Tibial artery (tissue), 4 donors: Measurements from ENCODE around the gene TMEM245.

Source experiments
- DNase-seq, 2 donors: peaks; one replicate each; pipeline ENCODE4 v3.0.0-alpha.2; 2019
- H3K27ac ChIP-seq, 2 donors: fragments of 200-600 bp; sonication (generic) in 1 of 2; 1 replicate in 1 of 2; 2 replicates in 1 of 2; pipeline ENCODE4 v1.5.1; 2018 to 2019; ENCODE audit warnings: mild to moderate bottlenecking in 1 of 2
- H3K27me3 ChIP-seq, 2 donors: fragments of 200-600 bp; sonication (generic) in 1 of 2; one replicate each; pipeline versions ENCODE4 v1.5.1 to v1.6.0; 2016 to 2019
- H3K36me3 ChIP-seq, 3 donors: fragments of 200-600 bp; sonication (generic) in 2 of 3; one replicate each; pipeline ENCODE4 v1.5.1; 2016 to 2019; ENCODE audit warnings: mild to moderate bottlenecking in 2 of 3
- H3K4me1 ChIP-seq, 4 donors: fragments of 200-600 bp; sonication (generic) in 2 of 4; 1 replicate in 3 of 4; 2 replicates in 1 of 4; pipeline ENCODE4 v1.5.1; 2016 to 2019
- H3K4me3 ChIP-seq, 2 donors: fragments of 200-600 bp; sonication (generic) in 1 of 2; 1 replicate in 1 of 2; 2 replicates in 1 of 2; pipeline ENCODE4 v1.5.1; 2018 to 2019; ENCODE audit warnings: mild to moderate bottlenecking in 2 of 2
- H3K9me3 ChIP-seq, 3 donors: fragments of 200-600 bp; sonication (generic) in 1 of 3; one replicate each; pipeline ENCODE4 v1.5.1; 2016 to 2019
- intact Hi-C: fragments of 100-400 bp; cut with DNase I; formaldehyde crosslinking; loops from one replicate; pipeline ENCODE4 v1.15.0; 2023; ENCODE audit warnings: low total_unique reads
- TF ChIP-seq, protein P1 (sequence below), 2 experiments: fragments of 200-600 bp in 1 of 2; fragments of 450-650 bp in 1 of 2; IDR thresholded peaks; one replicate each; pipeline ENCODE4 v1.5.1; 2017 to 2019; ENCODE audit warnings: antibody characterized with exemption in 2 of 2, mild to moderate bottlenecking in 1 of 2, moderate library complexity in 1 of 2

Gene TMEM245

GRCh38 chr9:109107402-109108240 is 12.1 kb downstream of the TMEM245 start:
- intact Hi-C loops, result loop anchor here (10.0 kb wide), 1 partner anchor 1823 kb away; the partner anchor contains the start of gene RAD23B

GRCh38 chr9:109101810-109102209 is 17.9 kb downstream of the TMEM245 start:
- DNase-seq, result no peak
- Histone ChIP-seq H3K9me3 (no peaks in the 10 kb centered on the region), H3K4me1 (peaks cover 0 to 60% (median 31%) of the 10 kb centered on the region in 4 donors), H3K4me3 (no peak overlapping the region), H3K27ac (no peak overlapping the region), H3K36me3 (peaks cover 0 to 6% (median 0%) of the 10 kb centered on the region in 3 donors), H3K27me3 (no peaks in the 10 kb centered on the region)
- TF ChIP-seq, protein P1, sequence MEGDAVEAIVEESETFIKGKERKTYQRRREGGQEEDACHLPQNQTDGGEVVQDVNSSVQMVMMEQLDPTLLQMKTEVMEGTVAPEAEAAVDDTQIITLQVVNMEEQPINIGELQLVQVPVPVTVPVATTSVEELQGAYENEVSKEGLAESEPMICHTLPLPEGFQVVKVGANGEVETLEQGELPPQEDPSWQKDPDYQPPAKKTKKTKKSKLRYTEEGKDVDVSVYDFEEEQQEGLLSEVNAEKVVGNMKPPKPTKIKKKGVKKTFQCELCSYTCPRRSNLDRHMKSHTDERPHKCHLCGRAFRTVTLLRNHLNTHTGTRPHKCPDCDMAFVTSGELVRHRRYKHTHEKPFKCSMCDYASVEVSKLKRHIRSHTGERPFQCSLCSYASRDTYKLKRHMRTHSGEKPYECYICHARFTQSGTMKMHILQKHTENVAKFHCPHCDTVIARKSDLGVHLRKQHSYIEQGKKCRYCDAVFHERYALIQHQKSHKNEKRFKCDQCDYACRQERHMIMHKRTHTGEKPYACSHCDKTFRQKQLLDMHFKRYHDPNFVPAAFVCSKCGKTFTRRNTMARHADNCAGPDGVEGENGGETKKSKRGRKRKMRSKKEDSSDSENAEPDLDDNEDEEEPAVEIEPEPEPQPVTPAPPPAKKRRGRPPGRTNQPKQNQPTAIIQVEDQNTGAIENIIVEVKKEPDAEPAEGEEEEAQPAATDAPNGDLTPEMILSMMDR (IDR thresholded peaks at IDR 0.05), result no peak
- intact Hi-C loops, result loop anchor here (10.0 kb wide), 1 partner anchor 1817 kb away; the partner anchor contains the start of gene RAD23B

More at GRCh38 chr9:109107402-109108240, 12.1 kb downstream of the TMEM245 start:
- Histone ChIP-seq H3K4me3 (no peak overlapping the region), H3K9me3 (no peaks in the 10 kb centered on the region), H3K27ac (peak overlapping the region; percentile 24 to 56), H3K36me3 (peaks cover 0 to 6% (median 0%) of the 10 kb centered on the region in 3 donors), H3K27me3 (no peaks in the 10 kb centered on the region), H3K4me1 (peaks cover 0 to 68% (median 22%) of the 10 kb centered on the region in 4 donors)
- TF ChIP-seq, protein P1 (IDR thresholded peaks at IDR 0.05), result no peak
- DNase-seq, result no peak

- H3K27ac ChIP-seq, result no peak overlapping the region
- TF ChIP-seq, protein P1 (IDR thresholded peaks at IDR 0.05), result no peak
- H3K36me3 ChIP-seq, result peaks cover 0 to 6% (median 0%) of the 10 kb centered on the region in 3 donors
- H3K4me1 ChIP-seq, result peaks cover 0 to 60% (median 31%) of the 10 kb centered on the region in 4 donors
- H3K27me3 ChIP-seq, result no peaks in the 10 kb centered on the region
- DNase-seq, result no peak
- H3K4me3 ChIP-seq, result no peak overlapping the region
- intact Hi-C loops, result loop anchor here (10.0 kb wide), 1 partner anchor 1816 kb away; the partner anchor contains the start of gene RAD23B
- no peaks in the 10 kb centered on the region for H3K9me3 ChIP-seq
Observed at GRCh38 chr9:109101202-109101595, 18.5 kb downstream of the TMEM245 start.

DNA sequence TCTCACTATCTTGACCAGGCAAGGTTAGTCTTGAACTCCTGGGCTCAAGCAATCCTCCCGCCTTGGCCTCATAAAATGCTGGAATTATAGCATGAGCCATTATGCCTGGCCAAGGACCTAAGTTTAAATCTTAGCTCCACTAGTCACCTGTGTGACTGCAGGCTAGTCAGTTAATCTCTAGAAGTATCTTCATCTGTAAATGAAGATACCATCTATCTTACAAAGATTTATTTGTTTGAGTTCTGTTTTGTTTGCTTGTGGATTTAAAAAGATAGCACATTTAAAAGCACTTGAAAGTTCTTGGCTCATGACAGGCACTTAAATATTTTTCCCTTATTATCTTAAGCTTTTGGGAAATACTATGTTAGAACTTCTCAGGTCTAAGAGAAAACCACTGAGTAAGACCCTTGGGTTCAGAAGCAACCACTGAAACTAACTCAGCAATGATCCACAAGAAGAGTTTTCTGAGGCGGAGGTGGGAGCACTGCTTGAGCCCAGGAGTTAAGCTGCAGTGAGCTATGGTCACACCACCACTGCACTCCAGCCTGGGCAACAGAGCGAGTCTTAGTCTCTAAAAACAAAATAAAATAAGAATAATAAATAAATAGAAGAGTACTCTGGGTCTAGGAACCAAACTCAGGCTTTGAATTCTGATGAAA is 19.1 kb downstream of the TMEM245 start:
- H3K9me3 ChIP-seq, result no peaks in the 10 kb centered on the region
- TF ChIP-seq, protein P1 (IDR thresholded peaks at IDR 0.05), result no peak
- intact Hi-C loops, result loop anchor here (10.0 kb wide), 1 partner anchor 1816 kb away; the partner anchor contains the start of gene RAD23B
- peaks cover 0 to 6% (median 0%) of the 10 kb centered on the region in 3 donors for H3K36me3 ChIP-seq
- DNase-seq, result no peak
- no peaks in the 10 kb centered on the region for H3K27me3 ChIP-seq
- H3K4me3 ChIP-seq, result no peak overlapping the region
- no peak overlapping the region for H3K27ac ChIP-seq
- peaks cover 0 to 60% (median 33%) of the 10 kb centered on the region in 4 donors for H3K4me1 ChIP-seq

- TF ChIP-seq, protein P1 (IDR thresholded peaks at IDR 0.05), result no peak
- no peak overlapping the region for H3K4me3 ChIP-seq
- no peaks in the 10 kb centered on the region for H3K9me3 ChIP-seq
- intact Hi-C loops, result no loop called here
- peaks cover 0 to 59% (median 33%) of the 10 kb centered on the region in 4 donors for H3K4me1 ChIP-seq
- no peaks in the 10 kb centered on the region for H3K27me3 ChIP-seq
- peak overlapping the region; percentile 12 to 29 for H3K27ac ChIP-seq
- DNase-seq, result no peak
- H3K36me3 ChIP-seq, result peaks cover 0 to 6% (median 0%) of the 10 kb centered on the region in 3 donors
Observed at GRCh38 chr9:109098960-109099308, 20.8 kb downstream of the TMEM245 start.
